ENCODE measurements around the gene EPHB2.

GRCh38 chr1:22845398-22845935 is 134.8 kb downstream of the EPHB2 start:
- TF ChIP-seq POLR2A (IDR thresholded peaks at IDR 0.05; ENCODE audit: low read depth, low read length) (no peak), SPI1 (IDR thresholded peaks at IDR 0.05; ENCODE audit: low read depth, low read length) (no peak), POLR2AphosphoS5 (IDR thresholded peaks at IDR 0.05; ENCODE audit: low read depth, low read length) (no peak)
